ENCODE data around the gene RNU1-3. TPM values are rescaled to one million over a fixed set of nuclear protein-coding genes. Genes with fewer than 3 reads are reported as not detected.
"Not testable (repeated sequence)": the region's sequence is repeated elsewhere in the genome, so short reads cannot be mapped to it uniquely, and the experiment has no call there.

Gene RNU1-3
- not detected for polyA plus RNA-seq (2013, experiment 1 of 2; ENCODE audit: insufficient read length)
- polyA plus RNA-seq (2013, experiment 2 of 2; ENCODE audit: insufficient read length): not detected

GRCh38 chr1:16666502-16667413 lies at the start of gene RNU1-3:
TSS of gene RNU1-3 (minus strand) at chr1:16666948.
- not testable (repeated sequence) for DNase-seq

GRCh38 chr1:16713480-16713879 lies 46.7 kb upstream of the RNU1-3 start:
- not testable (repeated sequence) for DNase-seq

- DNase-seq: not testable (repeated sequence)
Observed at GRCh38 chr1:16712984-16713383, 46.2 kb upstream of the RNU1-3 start.

GRCh38 chr1:16712582-16712981 lies 45.8 kb upstream of the RNU1-3 start:
- DNase-seq: not testable (repeated sequence)

GRCh38 chr1:16712131-16712530 lies 45.4 kb upstream of the RNU1-3 start:
- not testable (repeated sequence) for DNase-seq

GRCh38 chr1:16710618-16711017 lies 43.9 kb upstream of the RNU1-3 start:
- not testable (repeated sequence) for DNase-seq

- DNase-seq: not testable (repeated sequence)
Observed at GRCh38 chr1:16709659-16710087, 42.9 kb upstream of the RNU1-3 start.

GRCh38 chr1:16708704-16709103 lies 42.0 kb upstream of the RNU1-3 start:
- DNase-seq: not testable (repeated sequence)

- DNase-seq: not testable (repeated sequence)
Observed at GRCh38 chr1:16707130-16708093, 40.7 kb upstream of the RNU1-3 start.

GRCh38 chr1:16706302-16706701 lies 39.6 kb upstream of the RNU1-3 start:
- not testable (repeated sequence) for DNase-seq

GRCh38 chr1:16704502-16705100 lies 37.9 kb upstream of the RNU1-3 start:
- not testable (repeated sequence) for DNase-seq

- not testable (repeated sequence) for DNase-seq
Observed at GRCh38 chr1:16704076-16704475, 37.3 kb upstream of the RNU1-3 start.

GRCh38 chr1:16703602-16704001 lies 36.9 kb upstream of the RNU1-3 start:
- DNase-seq: not testable (repeated sequence)

GRCh38 chr1:16703141-16703540 lies 36.4 kb upstream of the RNU1-3 start:
- not testable (repeated sequence) for DNase-seq

- DNase-seq: not testable (repeated sequence)
Observed at GRCh38 chr1:16702280-16702679, 35.5 kb upstream of the RNU1-3 start.

- not testable (repeated sequence) for DNase-seq
Observed at GRCh38 chr1:16701189-16701588, 34.4 kb upstream of the RNU1-3 start.

GRCh38 chr1:16700138-16700895 lies 33.6 kb upstream of the RNU1-3 start:
- DNase-seq: not testable (repeated sequence)

- DNase-seq: not testable (repeated sequence)
Observed at GRCh38 chr1:16699440-16699839, 32.7 kb upstream of the RNU1-3 start.

- not testable (repeated sequence) for DNase-seq
Observed at GRCh38 chr1:16697152-16697551, 30.4 kb upstream of the RNU1-3 start.

GRCh38 chr1:16696507-16697150 lies 29.9 kb upstream of the RNU1-3 start:
- not testable (repeated sequence) for DNase-seq

GRCh38 chr1:16694308-16694702 lies 27.6 kb upstream of the RNU1-3 start:
- DNase-seq: not testable (repeated sequence)

Measured in fibroblast of skin of back (primary cell).